Parathyroid adenoma (tissue), 2 donors: ENCODE measurements around the gene ZNF580.

Experiments used
- H2AFZ ChIP-seq: fragments of 300-600 bp; sonication (generic); one replicate; pipeline ENCODE4 v1.7.0; 2017; ENCODE audit warnings: antibody characterized with exemption, mild to moderate bottlenecking
- H3K27ac ChIP-seq: fragments of 300-600 bp; sonication (generic); one replicate; pipeline ENCODE4 v1.7.0; 2017
- H3K27me3 ChIP-seq: fragments of 300-600 bp; sonication (generic); one replicate; pipeline ENCODE4 v1.7.0; 2017; ENCODE audit warnings: low read length; ENCODE audit not compliant: control insufficient read depth, insufficient read depth
- H3K36me3 ChIP-seq: fragments of 300-600 bp; sonication (generic); one replicate; pipeline ENCODE4 v1.7.0; 2017; ENCODE audit warnings: low read length; ENCODE audit not compliant: control insufficient read depth, insufficient read depth
- H3K4me1 ChIP-seq: fragments of 300-600 bp; sonication (generic); one replicate; pipeline ENCODE4 v1.7.0; 2017; ENCODE audit warnings: control low read depth
- H3K4me2 ChIP-seq: fragments of 300-600 bp; sonication (generic); one replicate; pipeline ENCODE4 v1.7.0; 2017; ENCODE audit warnings: low read length
- H3K4me3 ChIP-seq: fragments of 300-600 bp; sonication (generic); one replicate; pipeline ENCODE4 v1.7.0; 2017; ENCODE audit warnings: low read depth, low read length
- H3K79me2 ChIP-seq: fragments of 300-600 bp; sonication (generic); one replicate; pipeline ENCODE4 v1.7.0; 2017; ENCODE audit warnings: control low read depth
- H3K9ac ChIP-seq: fragments of 300-600 bp; sonication (generic); one replicate; pipeline ENCODE4 v1.7.0; 2017; ENCODE audit warnings: mild to moderate bottlenecking
- H3K9me3 ChIP-seq: fragments of 300-600 bp; sonication (generic); one replicate; pipeline ENCODE4 v1.7.0; 2017; ENCODE audit warnings: low read length; ENCODE audit not compliant: control insufficient read depth
- TF ChIP-seq, protein P1 (sequence below): fragments of 300-600 bp; sonication (generic); IDR thresholded peaks from one replicate; pipeline ENCODE4 v1.7.0; 2017; ENCODE audit warnings: antibody characterized with exemption, mild to moderate bottlenecking
- donor health status: primary hyperparathyroidism.

ZNF580 gene

DNA sequence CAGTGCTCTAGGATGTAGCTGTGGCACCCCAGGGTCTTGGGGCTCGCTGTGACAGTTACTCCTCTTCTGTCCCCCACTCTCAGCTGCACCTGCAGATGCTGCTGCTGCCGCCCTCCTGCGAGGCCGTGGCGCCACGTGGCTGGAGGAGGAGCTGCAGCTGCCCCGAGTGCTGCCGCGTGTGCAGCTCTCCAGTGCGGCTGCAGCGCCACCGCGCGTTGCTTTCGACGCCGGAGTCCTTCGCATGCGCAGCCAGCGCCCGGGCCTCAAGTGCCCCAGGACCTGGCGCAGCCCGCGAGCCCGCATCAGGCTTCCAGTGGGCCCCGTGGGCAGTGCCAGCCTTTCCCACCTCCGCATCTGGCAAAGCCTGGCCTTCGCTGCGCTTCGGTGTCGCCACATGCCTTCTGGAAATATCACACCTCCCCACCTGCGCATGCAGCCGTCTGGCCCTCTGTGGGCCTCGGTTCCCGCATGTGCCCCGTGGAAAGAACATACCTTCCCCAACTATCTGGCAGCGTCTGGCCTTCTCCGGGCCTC is 692 bp upstream of the ZNF580 start:
- peaks cover 29% of the 10 kb centered on the region for H3K79me2 ChIP-seq
- H3K4me2 ChIP-seq, result peak overlapping the region; percentile 79
- no peaks in the 10 kb centered on the region for H3K36me3 ChIP-seq
- peak overlapping the region; percentile 57 for H3K9ac ChIP-seq
- peak overlapping the region; percentile 99 for H3K27ac ChIP-seq
- peak overlapping the region; percentile 88 for H2AFZ ChIP-seq
- H3K4me1 ChIP-seq, result peaks cover 42% of the 10 kb centered on the region
- TF ChIP-seq, protein P1, sequence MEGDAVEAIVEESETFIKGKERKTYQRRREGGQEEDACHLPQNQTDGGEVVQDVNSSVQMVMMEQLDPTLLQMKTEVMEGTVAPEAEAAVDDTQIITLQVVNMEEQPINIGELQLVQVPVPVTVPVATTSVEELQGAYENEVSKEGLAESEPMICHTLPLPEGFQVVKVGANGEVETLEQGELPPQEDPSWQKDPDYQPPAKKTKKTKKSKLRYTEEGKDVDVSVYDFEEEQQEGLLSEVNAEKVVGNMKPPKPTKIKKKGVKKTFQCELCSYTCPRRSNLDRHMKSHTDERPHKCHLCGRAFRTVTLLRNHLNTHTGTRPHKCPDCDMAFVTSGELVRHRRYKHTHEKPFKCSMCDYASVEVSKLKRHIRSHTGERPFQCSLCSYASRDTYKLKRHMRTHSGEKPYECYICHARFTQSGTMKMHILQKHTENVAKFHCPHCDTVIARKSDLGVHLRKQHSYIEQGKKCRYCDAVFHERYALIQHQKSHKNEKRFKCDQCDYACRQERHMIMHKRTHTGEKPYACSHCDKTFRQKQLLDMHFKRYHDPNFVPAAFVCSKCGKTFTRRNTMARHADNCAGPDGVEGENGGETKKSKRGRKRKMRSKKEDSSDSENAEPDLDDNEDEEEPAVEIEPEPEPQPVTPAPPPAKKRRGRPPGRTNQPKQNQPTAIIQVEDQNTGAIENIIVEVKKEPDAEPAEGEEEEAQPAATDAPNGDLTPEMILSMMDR, result peak; percentile 75
- H3K27me3 ChIP-seq, result no peaks in the 10 kb centered on the region
- peak overlapping the region; percentile 75 for H3K4me3 ChIP-seq
- no peaks in the 10 kb centered on the region for H3K9me3 ChIP-seq

- Histone ChIP-seq H3K79me2 (peaks cover 16% of the 10 kb centered on the region), H3K4me2 (peak overlapping the region; percentile 79), H3K27ac (peak overlapping the region; percentile 99), H3K36me3 (no peaks in the 10 kb centered on the region), H3K9ac (peak overlapping the region; percentile 63), H3K4me1 (peaks cover 34% of the 10 kb centered on the region), H2AFZ (peak overlapping the region; percentile 88), H3K9me3 (no peaks in the 10 kb centered on the region), H3K27me3 (no peaks in the 10 kb centered on the region), H3K4me3 (peak overlapping the region; percentile 75)
- TF ChIP-seq, protein P1, result no peak
These were observed 787 bp downstream of the ZNF580 start for GRCh38 chr19:55641426-55642152.

DNA sequence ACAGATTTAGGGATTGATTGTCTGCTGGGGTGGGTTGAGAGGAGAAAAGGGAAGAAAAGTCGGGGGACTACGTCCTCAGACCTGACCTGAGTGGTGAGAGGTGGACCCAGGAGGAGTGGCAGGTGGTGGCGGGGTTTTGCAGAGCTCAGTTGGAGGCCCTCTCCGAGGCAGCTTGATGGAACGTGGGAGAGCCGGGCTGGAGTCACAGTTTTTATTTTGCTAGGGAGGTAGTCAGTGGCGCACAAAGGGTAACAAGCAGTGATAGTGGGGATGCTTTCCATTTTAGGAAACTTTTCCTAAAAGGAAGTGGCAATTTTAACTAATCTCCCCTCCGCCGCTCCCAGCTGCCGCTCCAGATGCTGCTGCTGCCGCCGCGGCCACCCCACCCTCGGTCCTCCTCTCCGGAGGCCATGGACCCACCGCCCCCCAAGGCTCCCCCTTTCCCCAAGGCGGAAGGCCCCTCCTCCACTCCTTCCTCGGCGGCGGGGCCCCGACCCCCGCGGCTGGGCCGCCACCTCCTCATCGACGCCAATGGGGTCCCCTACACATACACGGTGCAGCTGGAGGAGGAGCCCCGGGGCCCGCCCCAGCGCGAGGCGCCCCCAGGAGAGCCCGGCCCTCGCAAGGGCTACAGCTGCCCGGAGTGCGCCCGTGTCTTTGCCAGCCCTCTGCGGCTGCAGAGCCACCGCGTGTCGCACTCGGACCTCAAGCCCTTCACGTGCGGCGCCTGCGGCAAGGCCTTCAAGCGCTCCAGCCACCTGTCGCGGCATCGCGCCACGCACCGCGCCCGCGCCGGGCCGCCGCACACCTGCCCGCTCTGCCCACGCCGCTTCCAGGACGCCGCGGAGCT is 1.6 kb downstream of the ZNF580 start:
- H3K4me1 ChIP-seq, result peaks cover 34% of the 10 kb centered on the region
- H3K9me3 ChIP-seq, result no peaks in the 10 kb centered on the region
- H3K27ac ChIP-seq, result peak overlapping the region; percentile 99
- peak overlapping the region; percentile 79 for H3K4me2 ChIP-seq
- peak overlapping the region; percentile 46 for H3K9ac ChIP-seq
- H3K4me3 ChIP-seq, result peak overlapping the region; percentile 75
- H2AFZ ChIP-seq, result peak overlapping the region; percentile 58
- H3K79me2 ChIP-seq, result peaks cover 10% of the 10 kb centered on the region
- H3K36me3 ChIP-seq, result no peaks in the 10 kb centered on the region
- no peaks in the 10 kb centered on the region for H3K27me3 ChIP-seq
- TF ChIP-seq, protein P1, result no peak

DNA sequence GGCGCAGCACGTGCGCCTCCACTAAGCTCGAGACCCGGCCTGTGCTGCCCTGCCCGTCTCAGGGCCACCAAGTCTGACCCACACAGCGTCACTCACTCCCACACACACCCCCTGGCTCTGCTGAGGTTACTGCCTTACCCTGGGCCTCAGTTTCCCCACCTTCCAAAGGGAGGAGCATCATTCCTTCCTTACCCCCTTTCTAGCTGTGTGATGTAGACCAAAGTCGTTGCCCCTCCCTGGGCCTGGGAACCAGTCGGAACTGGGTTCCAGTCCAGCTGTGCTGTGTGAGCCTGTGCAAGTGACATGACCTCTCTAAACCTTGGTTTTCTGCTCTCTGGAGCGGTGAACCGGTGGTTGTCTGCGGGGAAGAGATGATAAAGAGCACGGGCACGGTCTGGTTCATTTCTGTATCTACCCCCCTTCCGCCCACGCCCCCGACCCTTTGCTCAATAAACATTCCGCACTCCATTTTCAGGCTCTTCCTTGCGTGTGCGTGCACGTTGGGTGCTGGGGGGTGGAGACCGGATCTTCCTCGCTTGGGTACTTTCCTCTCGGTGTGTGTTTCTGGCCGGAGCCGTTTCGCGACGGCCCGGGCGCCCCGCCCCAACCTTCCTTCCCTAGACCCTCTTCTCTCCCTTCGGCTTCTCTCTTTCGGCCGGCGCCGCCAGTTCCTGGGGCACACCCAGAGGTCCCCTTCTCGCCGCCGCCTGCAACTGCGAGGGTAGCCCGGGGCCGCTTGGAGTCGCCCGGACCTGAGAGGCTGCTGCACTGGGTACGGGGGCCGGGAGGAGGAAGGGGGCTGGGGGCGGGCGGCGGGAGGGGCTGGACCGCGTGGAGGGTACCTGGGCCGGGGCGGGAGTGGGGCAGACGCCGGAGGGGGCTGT is 2.4 kb downstream of the ZNF580 start, which contains the start of gene ZNF581:
TSS of gene ZNF581 (plus strand) at position 647 of the 884 bp plus-strand sequence. CDS start 923 bp downstream, outside the sequence.
- peak within 1 kb of the TSS; percentile 99 for H3K27ac ChIP-seq
- peak within 1 kb of the TSS; percentile 58 for H2AFZ ChIP-seq
- peak within 1 kb of the TSS; percentile 46 for H3K9ac ChIP-seq

More for the DNA sequence above, 2.4 kb downstream of the ZNF580 start, which contains the start of gene ZNF581:
- peak within 1 kb of the TSS; percentile 75 for H3K4me3 ChIP-seq
- no peaks in the 10 kb centered on the region for H3K9me3 ChIP-seq
- peaks cover 32% of the 10 kb centered on the region for H3K4me1 ChIP-seq
- TF ChIP-seq, protein P1, result no peak
- H3K4me2 ChIP-seq, result peak within 1 kb of the TSS; percentile 79
- H3K36me3 ChIP-seq, result no peaks in the 10 kb centered on the region
- peaks cover 6% of the 10 kb centered on the region for H3K79me2 ChIP-seq
- H3K27me3 ChIP-seq, result no peaks in the 10 kb centered on the region
